ENCODE results near the gene HNRNPA2B1. TPM values are rescaled to one million over a fixed set of nuclear protein-coding genes. Genes with fewer than 3 reads are reported as not detected.

The HNRNPA2B1 gene
- total RNA-seq, 6 donors from 2014 or later = 192 to 416 (median 314) TPM

- Histone ChIP-seq H3K36me3 (peaks cover under 1 to 31% (median 11%) of the 10 kb centered on the region in 4 donors), H3K4me3 (peak overlapping the region; percentile 86 to 95 (median 90)), H3K9me3 (no peaks in the 10 kb centered on the region), H3K27ac (peak overlapping the region; percentile 99 to 100 (median 100)), H3K27me3 (no peaks in the 10 kb centered on the region), H3K4me1 (peaks cover 30 to 48% (median 37%) of the 10 kb centered on the region in 4 donors)
- TF ChIP-seq POLR2AphosphoS5 (IDR thresholded peaks at IDR 0.05) = no peak
- peak in 1 of 4 donors; percentile 32 for TF ChIP-seq POLR2A (IDR thresholded peaks at IDR 0.05)
- DNase-seq (peak; percentile 48 to 93), ATAC-seq (ENCODE audit: low FRiP score in 2 of 2) (peak in 1 of 2 donors; percentile 31)
- WGBS, 2 donors = 0 to 1% methylated on average over 20 to 21 of the region's 68 CpGs
Observed at GRCh38 chr7:26202019-26202990, 1.8 kb upstream of the HNRNPA2B1 start.

- Histone ChIP-seq H3K27me3 (no peaks in the 10 kb centered on the region), H3K36me3 (peaks cover 3 to 31% (median 12%) of the 10 kb centered on the region in 4 donors), H3K4me1 (peaks cover 39 to 57% (median 44%) of the 10 kb centered on the region in 4 donors), H3K4me3 (peak within 1 kb of the TSS; percentile 86 to 95 (median 90)), H3K27ac (peak within 1 kb of the TSS; percentile 99 to 100 (median 100)), H3K9me3 (no peaks in the 10 kb centered on the region)
- ATAC-seq (ENCODE audit: low FRiP score in 2 of 2) (peak; percentile 81 to 84), DNase-seq (peak; percentile 87 to 96)
- 0% methylated on average over 5 to 21 of the region's 86 CpGs for WGBS, 2 donors
- TF ChIP-seq POLR2A (IDR thresholded peaks at IDR 0.05) (peak in 2 of 4 donors; percentile 81 to 83), POLR2AphosphoS5 (IDR thresholded peaks at IDR 0.05) (peak; percentile 78 to 89), CTCF (IDR thresholded peaks at IDR 0.05) (no peak), EP300 (IDR thresholded peaks at IDR 0.05) (peak in 1 of 4 donors; percentile 32)
Observed at GRCh38 chr7:26201247-26202018, 887 bp upstream of the HNRNPA2B1 start, which contains the start of gene CBX3. CBX3 (plus strand) TSS chr7:26201745; CDS start chr7:26202999, 1,254 bp downstream.

- Histone ChIP-seq H3K36me3 (peaks cover 17 to 37% (median 20%) of the 10 kb centered on the region in 4 donors), H3K27me3 (no peaks in the 10 kb centered on the region), H3K27ac (peak overlapping the region; percentile 99 to 100 (median 100)), H3K4me3 (peak overlapping the region; percentile 85 to 95 (median 90)), H3K4me1 (peaks cover 45 to 58% (median 54%) of the 10 kb centered on the region in 4 donors), H3K9me3 (no peaks in the 10 kb centered on the region)
- ATAC-seq (ENCODE audit: low FRiP score in 2 of 2) (peak; percentile 61 to 78), DNase-seq (peak; percentile 60 to 90)
- TF ChIP-seq POLR2AphosphoS5 (IDR thresholded peaks at IDR 0.05) (no peak), POLR2A (IDR thresholded peaks at IDR 0.05) (no peak), CTCF (IDR thresholded peaks at IDR 0.05) (no peak), EP300 (IDR thresholded peaks at IDR 0.05) (no peak)
- WGBS, 2 donors = 0 to 1% methylated on average over 26 to 29 of the region's 29 CpGs
Observed at GRCh38 chr7:26200038-26200443, 505 bp downstream of the HNRNPA2B1 start.

- no peaks in the 10 kb centered on the region for H3K9me3 ChIP-seq
- H3K27me3 ChIP-seq = no peaks in the 10 kb centered on the region
- peak overlapping the region; percentile 85 to 95 (median 90) for H3K4me3 ChIP-seq
- peaks cover 46 to 58% (median 54%) of the 10 kb centered on the region in 4 donors for H3K4me1 ChIP-seq
- 0% methylated on average over 36 of the region's 36 CpGs for WGBS, 2 donors
- ATAC-seq (ENCODE audit: low FRiP score in 2 of 2) (peak in 1 of 2 donors; percentile 49), DNase-seq (peak; percentile 73 to 74)
- peaks cover 18 to 43% (median 24%) of the 10 kb centered on the region in 4 donors for H3K36me3 ChIP-seq
- peak in 1 of 2 donors; percentile 69 for TF ChIP-seq POLR2AphosphoS5 (IDR thresholded peaks at IDR 0.05)
- no peak for TF ChIP-seq CTCF (IDR thresholded peaks at IDR 0.05)
- TF ChIP-seq POLR2A (IDR thresholded peaks at IDR 0.05) = peak in 1 of 4 donors; percentile 18
- TF ChIP-seq EP300 (IDR thresholded peaks at IDR 0.05) = no peak
- peak overlapping the region; percentile 99 to 100 (median 100) for H3K27ac ChIP-seq
Observed at GRCh38 chr7:26199301-26200037, 1.1 kb downstream of the HNRNPA2B1 start.

Data from upper lobe of left lung (tissue), 6 donors.